ENCODE measurements around the gene RACK1.
"Not testable (repeated sequence)": the region's sequence is repeated elsewhere in the genome, so short reads cannot be mapped to it uniquely, and the experiment has no call there.

Gene RACK1

DNA sequence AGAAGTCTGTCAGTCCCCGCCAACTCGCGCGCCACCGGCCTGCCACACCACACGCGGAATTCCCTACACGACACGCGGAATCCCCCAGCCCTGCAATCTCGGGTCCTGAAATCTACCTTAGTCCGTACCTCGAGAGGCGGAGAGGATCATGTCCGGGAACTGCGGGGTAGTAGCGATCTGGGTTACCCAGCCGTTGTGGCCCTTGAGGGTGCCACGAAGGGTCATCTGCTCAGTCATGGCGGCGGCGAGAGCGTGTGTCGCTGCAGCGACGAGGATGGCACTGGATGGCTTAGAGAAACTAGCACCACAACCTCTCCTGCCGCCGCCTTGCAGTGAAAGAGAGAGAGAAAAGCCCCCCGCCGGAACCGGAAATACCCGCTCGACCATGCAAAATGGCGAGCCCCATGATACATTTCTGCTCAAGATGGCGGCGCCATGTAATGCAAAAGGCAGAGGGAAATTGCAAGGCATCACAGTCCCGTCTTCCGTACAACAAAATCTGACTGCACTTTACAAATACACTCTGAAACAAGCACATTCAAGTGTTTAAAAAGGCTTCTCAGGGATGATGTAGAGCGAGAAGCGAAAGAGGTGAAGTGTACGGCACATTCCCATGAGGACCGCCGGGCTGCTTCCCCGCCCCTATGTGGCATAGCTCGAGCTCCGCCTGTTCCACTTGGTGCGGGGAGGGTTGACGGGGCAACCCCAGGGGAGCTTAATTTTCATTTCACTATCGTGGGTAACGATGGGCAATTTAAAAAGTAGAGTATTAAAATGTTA lies at the start of gene RACK1:
Gene RACK1, minus strand, starts transcription at position 343 of the 780 bp plus-strand sequence. Its CDS starts 106 bp downstream, at position 237.
- Histone ChIP-seq H3K4me3 (ENCODE audit: low read depth, low read length) (peak within 1 kb of the TSS; percentile 95), H3K36me3 (ENCODE audit: control insufficient read depth, insufficient read depth, low read length) (peaks cover 52% of the 10 kb centered on the region), H3K4me1 (ENCODE audit: control insufficient read depth, insufficient read depth, low read length) (peaks cover 31% of the 10 kb centered on the region)

DNA sequence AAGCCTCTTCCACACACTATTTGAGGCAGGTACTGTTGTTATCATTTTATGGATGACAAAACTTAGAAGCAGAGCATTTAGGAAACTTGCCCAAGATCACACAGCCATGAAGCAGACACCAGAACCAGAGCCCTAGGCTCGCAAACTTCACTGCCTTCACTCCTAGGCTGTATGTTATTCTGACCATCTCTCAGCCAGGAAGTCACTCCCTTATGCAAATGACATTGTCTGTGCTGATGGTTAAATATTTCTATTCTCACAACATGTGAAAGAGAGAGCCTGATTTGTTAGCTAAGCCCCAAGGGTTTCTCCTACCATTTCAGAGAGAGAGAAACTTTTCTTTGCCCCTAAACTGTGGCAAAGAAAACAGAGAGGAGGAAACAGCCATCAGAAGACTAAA lies 43.6 kb upstream of the RACK1 start:
- not testable (repeated sequence) for H3K27ac ChIP-seq (ENCODE audit: low read depth, low read length); H3K9ac ChIP-seq (ENCODE audit: low read length); H3K9me3 ChIP-seq (ENCODE audit: control insufficient read depth, insufficient read depth, low read depth, low read length); H3K4me1 ChIP-seq (ENCODE audit: control insufficient read depth, insufficient read depth, low read length); H3K27me3 ChIP-seq (ENCODE audit: control insufficient read depth, insufficient read depth, low read length); H3K4me3 ChIP-seq (ENCODE audit: low read depth, low read length)
- H3K36me3 ChIP-seq (ENCODE audit: control insufficient read depth, insufficient read depth, low read length) = peaks cover 34% of the 10 kb centered on the region

More for the DNA sequence above, at the start of gene RACK1:
- Histone ChIP-seq H3K9me3 (ENCODE audit: control insufficient read depth, insufficient read depth, low read depth, low read length) (no peaks in the 10 kb centered on the region), H3K9ac (ENCODE audit: low read length) (peak within 1 kb of the TSS; percentile 98), H3K27ac (ENCODE audit: low read depth, low read length) (peak within 1 kb of the TSS; percentile 90), H3K27me3 (ENCODE audit: control insufficient read depth, insufficient read depth, low read length) (0 out of 2 replicates have a peak, but pooled peaks cover 2% of the 10 kb centered on the region)

DNA sequence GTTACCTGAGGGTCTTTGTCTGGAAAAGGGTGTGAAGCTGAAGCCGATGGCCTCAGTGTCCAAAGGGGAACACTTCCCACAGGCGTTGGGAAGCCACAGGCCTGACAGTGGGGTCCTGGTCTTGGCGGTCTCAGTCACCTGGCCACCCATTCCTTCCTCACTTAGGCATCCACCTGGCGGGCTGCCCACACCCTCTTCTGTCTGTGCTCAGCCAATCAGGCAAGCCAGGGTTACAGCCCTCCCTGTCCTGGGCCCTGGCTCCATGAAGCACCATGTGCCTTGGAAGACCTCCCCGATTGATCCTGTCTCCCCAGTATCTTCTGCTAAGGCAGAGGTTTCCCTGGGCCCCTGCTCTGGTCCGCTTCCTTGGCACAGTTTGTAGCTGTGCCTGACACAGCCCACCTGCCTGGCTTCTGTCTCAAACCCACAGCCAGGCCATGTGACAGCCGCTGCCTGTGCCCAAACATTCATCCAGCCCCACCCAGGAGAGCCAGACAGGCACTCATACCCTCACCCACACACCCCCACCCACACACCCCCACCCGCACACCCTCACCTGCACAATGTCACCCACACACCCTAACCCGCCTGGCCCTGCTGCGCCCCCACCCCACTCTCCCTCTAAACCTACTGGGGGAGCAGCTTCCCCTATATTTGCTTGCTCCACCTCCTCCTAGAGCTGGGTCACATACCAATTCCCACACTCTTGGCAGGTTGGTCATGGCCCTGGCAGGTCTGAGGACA lies 42.4 kb upstream of the RACK1 start:
- H3K4me3 ChIP-seq (ENCODE audit: low read depth, low read length); H3K9me3 ChIP-seq (ENCODE audit: control insufficient read depth, insufficient read depth, low read depth, low read length); H3K4me1 ChIP-seq (ENCODE audit: control insufficient read depth, insufficient read depth, low read length); H3K27ac ChIP-seq (ENCODE audit: low read depth, low read length); H3K27me3 ChIP-seq (ENCODE audit: control insufficient read depth, insufficient read depth, low read length); H3K9ac ChIP-seq (ENCODE audit: low read length): not testable (repeated sequence)
- H3K36me3 ChIP-seq (ENCODE audit: control insufficient read depth, insufficient read depth, low read length) = peaks cover 31% of the 10 kb centered on the region

- H3K9me3 ChIP-seq (ENCODE audit: control insufficient read depth, insufficient read depth, low read depth, low read length); H3K9ac ChIP-seq (ENCODE audit: low read length); H3K4me3 ChIP-seq (ENCODE audit: low read depth, low read length); H3K27ac ChIP-seq (ENCODE audit: low read depth, low read length); H3K4me1 ChIP-seq (ENCODE audit: control insufficient read depth, insufficient read depth, low read length); H3K27me3 ChIP-seq (ENCODE audit: control insufficient read depth, insufficient read depth, low read length): not testable (repeated sequence)
- H3K36me3 ChIP-seq (ENCODE audit: control insufficient read depth, insufficient read depth, low read length) = peaks cover 31% of the 10 kb centered on the region
Measured at GRCh38 chr5:181283841-181284755, 40.4 kb upstream of the RACK1 start.

DNA sequence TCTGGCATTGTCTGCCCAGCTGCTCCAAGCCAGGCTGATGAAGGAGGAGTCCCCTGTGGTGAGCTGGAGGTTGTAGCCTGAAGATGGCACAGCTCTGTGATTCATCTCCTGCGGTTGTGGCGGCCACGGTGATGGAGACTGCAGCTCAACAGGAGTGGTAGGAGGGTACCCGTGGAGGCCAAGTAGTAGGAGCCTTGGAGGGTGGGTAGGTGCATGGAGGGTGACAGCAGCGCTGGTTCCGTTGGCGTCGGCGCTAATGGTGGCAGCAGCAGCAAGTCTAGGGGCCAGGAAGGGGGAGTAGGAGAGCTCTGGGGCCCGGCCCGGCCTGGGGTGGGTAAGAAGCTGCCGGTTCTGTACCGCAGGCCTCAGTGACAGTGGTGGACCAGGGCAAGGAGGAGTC lies 39.6 kb upstream of the RACK1 start:
- H3K4me1 ChIP-seq (ENCODE audit: control insufficient read depth, insufficient read depth, low read length) = no peaks in the 10 kb centered on the region
- H3K27ac ChIP-seq (ENCODE audit: low read depth, low read length) = no peak overlapping the region
- H3K4me3 ChIP-seq (ENCODE audit: low read depth, low read length) = no peak overlapping the region
- no peaks in the 10 kb centered on the region for H3K9me3 ChIP-seq (ENCODE audit: control insufficient read depth, insufficient read depth, low read depth, low read length)
- no peaks in the 10 kb centered on the region for H3K27me3 ChIP-seq (ENCODE audit: control insufficient read depth, insufficient read depth, low read length)
- peaks cover 31% of the 10 kb centered on the region for H3K36me3 ChIP-seq (ENCODE audit: control insufficient read depth, insufficient read depth, low read length)
- no peak overlapping the region for H3K9ac ChIP-seq (ENCODE audit: low read length)

- no peak overlapping the region for H3K4me3 ChIP-seq (ENCODE audit: low read depth, low read length)
- H3K9ac ChIP-seq (ENCODE audit: low read length) = no peak overlapping the region
- peaks cover 27% of the 10 kb centered on the region for H3K36me3 ChIP-seq (ENCODE audit: control insufficient read depth, insufficient read depth, low read length)
- no peaks in the 10 kb centered on the region for H3K4me1 ChIP-seq (ENCODE audit: control insufficient read depth, insufficient read depth, low read length)
- no peak overlapping the region for H3K27ac ChIP-seq (ENCODE audit: low read depth, low read length)
- H3K27me3 ChIP-seq (ENCODE audit: control insufficient read depth, insufficient read depth, low read length) = no peaks in the 10 kb centered on the region
- no peaks in the 10 kb centered on the region for H3K9me3 ChIP-seq (ENCODE audit: control insufficient read depth, insufficient read depth, low read depth, low read length)
Measured at GRCh38 chr5:181282874-181283273, 39.2 kb upstream of the RACK1 start.

DNA sequence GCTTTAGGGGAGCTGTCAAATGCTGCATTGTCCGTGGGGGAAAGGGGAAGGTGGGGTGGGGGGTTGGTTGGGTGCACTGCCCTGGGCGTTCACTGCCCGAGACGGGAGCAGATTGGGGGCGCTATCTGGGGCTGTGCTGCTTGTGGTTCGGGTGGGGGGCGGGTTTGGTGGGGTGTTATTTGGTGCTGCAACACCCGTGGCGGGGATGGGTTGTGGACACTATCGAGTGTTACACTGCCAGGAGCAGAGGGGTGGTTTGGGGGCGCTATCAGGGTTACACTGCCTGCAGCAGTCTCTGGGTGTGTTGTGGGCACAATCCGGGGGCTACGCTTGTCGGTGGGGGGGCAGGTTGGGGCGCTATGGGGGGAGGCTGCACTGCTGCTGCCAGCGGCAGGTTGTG lies 38.7 kb upstream of the RACK1 start:
- not testable (repeated sequence) for H3K9ac ChIP-seq (ENCODE audit: low read length); H3K27ac ChIP-seq (ENCODE audit: low read depth, low read length); H3K4me1 ChIP-seq (ENCODE audit: control insufficient read depth, insufficient read depth, low read length); H3K27me3 ChIP-seq (ENCODE audit: control insufficient read depth, insufficient read depth, low read length); H3K9me3 ChIP-seq (ENCODE audit: control insufficient read depth, insufficient read depth, low read depth, low read length)
- Histone ChIP-seq H3K4me3 (ENCODE audit: low read depth, low read length) (peak overlapping the region; percentile 98), H3K36me3 (ENCODE audit: control insufficient read depth, insufficient read depth, low read length) (peaks cover 24% of the 10 kb centered on the region)

- peak overlapping the region; percentile 98 for H3K4me3 ChIP-seq (ENCODE audit: low read depth, low read length)
Measured at GRCh38 chr5:181281984-181282316, 38.2 kb upstream of the RACK1 start.

GRCh38 chr5:181281077-181281983 lies 37.6 kb upstream of the RACK1 start:
- Histone ChIP-seq H3K4me1 (ENCODE audit: control insufficient read depth, insufficient read depth, low read length) (no peaks in the 10 kb centered on the region), H3K9ac (ENCODE audit: low read length) (peak overlapping the region; percentile 95), H3K9me3 (ENCODE audit: control insufficient read depth, insufficient read depth, low read depth, low read length) (no peaks in the 10 kb centered on the region), H3K27ac (ENCODE audit: low read depth, low read length) (peak overlapping the region; percentile 64; the same call in 1 of the 2 replicates), H3K27me3 (ENCODE audit: control insufficient read depth, insufficient read depth, low read length) (no peaks in the 10 kb centered on the region), H3K4me3 (ENCODE audit: low read depth, low read length) (peak overlapping the region; percentile 98), H3K36me3 (ENCODE audit: control insufficient read depth, insufficient read depth, low read length) (peaks cover 16% of the 10 kb centered on the region)

More at GRCh38 chr5:181281984-181282316, 38.2 kb upstream of the RACK1 start:
- Histone ChIP-seq H3K9ac (ENCODE audit: low read length) (peak overlapping the region; percentile 11), H3K27me3 (ENCODE audit: control insufficient read depth, insufficient read depth, low read length) (no peaks in the 10 kb centered on the region), H3K9me3 (ENCODE audit: control insufficient read depth, insufficient read depth, low read depth, low read length) (no peaks in the 10 kb centered on the region), H3K4me1 (ENCODE audit: control insufficient read depth, insufficient read depth, low read length) (no peaks in the 10 kb centered on the region), H3K36me3 (ENCODE audit: control insufficient read depth, insufficient read depth, low read length) (peaks cover 20% of the 10 kb centered on the region), H3K27ac (ENCODE audit: low read depth, low read length) (no peak overlapping the region)

GRCh38 chr5:181280251-181280762 lies 36.6 kb upstream of the RACK1 start:
- no peaks in the 10 kb centered on the region for H3K27me3 ChIP-seq (ENCODE audit: control insufficient read depth, insufficient read depth, low read length)
- H3K9ac ChIP-seq (ENCODE audit: low read length) = peak overlapping the region; percentile 54
- H3K9me3 ChIP-seq (ENCODE audit: control insufficient read depth, insufficient read depth, low read depth, low read length) = no peaks in the 10 kb centered on the region
- H3K4me3 ChIP-seq (ENCODE audit: low read depth, low read length) = peak overlapping the region; percentile 98
- no peaks in the 10 kb centered on the region for H3K4me1 ChIP-seq (ENCODE audit: control insufficient read depth, insufficient read depth, low read length)
- peaks cover 9% of the 10 kb centered on the region; the same call in 1 of the 2 replicates for H3K36me3 ChIP-seq (ENCODE audit: control insufficient read depth, insufficient read depth, low read length)
- H3K27ac ChIP-seq (ENCODE audit: low read depth, low read length) = no peak overlapping the region
